HG03175 (cell line): ENCODE data around the gene KRTAP10-7.
"Not testable (repeated sequence)": the region's sequence is repeated elsewhere in the genome, so short reads cannot be mapped to it uniquely, and the experiment has no call there.

Experiments used
- ATAC-seq: cut with Tn5 transposase; IDR thresholded peaks from one replicate; pipeline ENCODE4 v1.9.1; 2021; ENCODE audit warnings: mild to moderate bottlenecking, moderate library complexity; ENCODE audit not compliant: unreplicated experiment

The KRTAP10-7 gene

GRCh38 chr21:44600118-44600978, at the start of gene KRTAP10-7:
KRTAP10-7 (plus strand) TSS chr21:44600597; CDS start chr21:44600622, 25 bp downstream.
- not testable (repeated sequence) for ATAC-seq

GRCh38 chr21:44550807-44551206, 49.6 kb upstream of the KRTAP10-7 start:
- no peak for ATAC-seq

- ATAC-seq, result no peak
Observed at GRCh38 chr21:44551340-44551961, 48.9 kb upstream of the KRTAP10-7 start, which contains the start of gene KRTAP10-2. KRTAP10-2 (minus strand) TSS chr21:44551505; CDS start chr21:44551458, 47 bp downstream.

- no peak for ATAC-seq
Observed at GRCh38 chr21:44552136-44552535, 48.3 kb upstream of the KRTAP10-7 start.

- ATAC-seq, result no peak
Observed at GRCh38 chr21:44552681-44553080, 47.7 kb upstream of the KRTAP10-7 start.

GRCh38 chr21:44555200-44555875, 45.1 kb upstream of the KRTAP10-7 start:
- no peak for ATAC-seq

- ATAC-seq, result no peak
Observed at GRCh38 chr21:44556879-44557278, 43.5 kb upstream of the KRTAP10-7 start.

- ATAC-seq, result no peak
Observed at GRCh38 chr21:44557491-44558328, 42.7 kb upstream of the KRTAP10-7 start.

GRCh38 chr21:44558329-44558675, 42.1 kb upstream of the KRTAP10-7 start:
- not testable (repeated sequence) for ATAC-seq

GRCh38 chr21:44558695-44559094, 41.7 kb upstream of the KRTAP10-7 start, which contains the start of gene KRTAP10-3:
KRTAP10-3 (minus strand) TSS chr21:44558795; CDS start chr21:44558715, 80 bp downstream.
- ATAC-seq, result no peak

GRCh38 chr21:44564099-44564498, 36.3 kb upstream of the KRTAP10-7 start:
- ATAC-seq, result no peak

- ATAC-seq, result no peak
Observed at GRCh38 chr21:44564886-44565598, 35.4 kb upstream of the KRTAP10-7 start.

GRCh38 chr21:44566403-44566802, 34.0 kb upstream of the KRTAP10-7 start:
- ATAC-seq, result no peak

GRCh38 chr21:44567481-44568171, 32.8 kb upstream of the KRTAP10-7 start:
- ATAC-seq, result no peak

GRCh38 chr21:44568261-44568660, 32.1 kb upstream of the KRTAP10-7 start:
- no peak for ATAC-seq

GRCh38 chr21:44568667-44569556, 31.5 kb upstream of the KRTAP10-7 start:
- ATAC-seq, result no peak

GRCh38 chr21:44569861-44570517, 30.4 kb upstream of the KRTAP10-7 start:
- ATAC-seq, result no peak

GRCh38 chr21:44571296-44571695, 29.1 kb upstream of the KRTAP10-7 start:
- ATAC-seq, result no peak
